SK-N-SH treated with all-trans-retinoic acid at 6 μM for 48 hours (cell line): ENCODE data around the gene PRF1.

ENCODE experiments used
- ARNTL ChIP-seq: fragments of 450-650 bp; formaldehyde crosslinking; IDR thresholded peaks from 2 replicates; pipeline ENCODE4 v1.5.0; 2020; ENCODE audit warnings: low read depth, mild to moderate bottlenecking, moderate library complexity, borderline replicate concordance
- ESRRG ChIP-seq: fragments of 250-450 bp; sonication (Bioruptor Pico); IDR thresholded peaks from 2 replicates; pipeline ENCODE4 v1.6.1; 2021; ENCODE audit warnings: mild to moderate bottlenecking
- ISL1 ChIP-seq: fragments of 250-450 bp; sonication (Bioruptor Pico); IDR thresholded peaks from 2 replicates; pipeline ENCODE4 v2.1.2; 2022; ENCODE audit warnings: mild to moderate bottlenecking, moderate library complexity
- RARB ChIP-seq: fragments of 250-450 bp; sonication (Bioruptor Pico); IDR thresholded peaks from 2 replicates; pipeline ENCODE4 v1.8.0; 2021; ENCODE audit warnings: mild to moderate bottlenecking, moderate library complexity
- TOX ChIP-seq: fragments of 250-450 bp; sonication (Bioruptor Pico); IDR thresholded peaks from 2 replicates; pipeline ENCODE4 v1.8.0; 2021; ENCODE audit warnings: mild to moderate bottlenecking, moderate library complexity, borderline replicate concordance
- ZFP3 ChIP-seq: fragments of 250-450 bp; sonication (Bioruptor Pico); IDR thresholded peaks from 2 replicates; pipeline ENCODE4 v1.5.0; 2020; ENCODE audit warnings: mild to moderate bottlenecking, moderate library complexity
- TF ChIP-seq, protein P1 (sequence below): fragments of 250-450 bp; sonication (Bioruptor Pico); IDR thresholded peaks from 2 replicates; pipeline ENCODE4 v1.8.0; 2020; ENCODE audit warnings: mild to moderate bottlenecking, moderate library complexity, borderline replicate concordance

DNA sequence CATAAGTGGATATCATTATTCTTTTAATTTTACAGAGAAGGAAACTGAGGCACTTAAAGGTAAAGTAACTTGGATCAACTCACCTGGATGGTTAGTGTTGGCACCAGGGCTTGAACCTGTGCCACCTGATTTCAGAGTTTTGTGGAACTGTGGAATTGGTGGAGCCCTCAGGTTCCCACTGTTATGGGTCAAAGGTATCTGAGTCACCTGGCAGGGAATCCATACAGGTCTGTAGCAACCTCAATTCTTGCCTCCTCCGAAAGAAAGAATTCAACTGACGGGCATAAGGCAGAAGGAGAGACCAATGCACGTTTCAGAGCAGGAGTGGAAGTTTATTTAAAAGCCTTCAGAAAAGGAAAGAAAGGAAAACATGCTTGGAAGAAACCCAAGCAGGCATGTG, 44.5 kb upstream of the PRF1 start:
- TF ChIP-seq, protein P1, sequence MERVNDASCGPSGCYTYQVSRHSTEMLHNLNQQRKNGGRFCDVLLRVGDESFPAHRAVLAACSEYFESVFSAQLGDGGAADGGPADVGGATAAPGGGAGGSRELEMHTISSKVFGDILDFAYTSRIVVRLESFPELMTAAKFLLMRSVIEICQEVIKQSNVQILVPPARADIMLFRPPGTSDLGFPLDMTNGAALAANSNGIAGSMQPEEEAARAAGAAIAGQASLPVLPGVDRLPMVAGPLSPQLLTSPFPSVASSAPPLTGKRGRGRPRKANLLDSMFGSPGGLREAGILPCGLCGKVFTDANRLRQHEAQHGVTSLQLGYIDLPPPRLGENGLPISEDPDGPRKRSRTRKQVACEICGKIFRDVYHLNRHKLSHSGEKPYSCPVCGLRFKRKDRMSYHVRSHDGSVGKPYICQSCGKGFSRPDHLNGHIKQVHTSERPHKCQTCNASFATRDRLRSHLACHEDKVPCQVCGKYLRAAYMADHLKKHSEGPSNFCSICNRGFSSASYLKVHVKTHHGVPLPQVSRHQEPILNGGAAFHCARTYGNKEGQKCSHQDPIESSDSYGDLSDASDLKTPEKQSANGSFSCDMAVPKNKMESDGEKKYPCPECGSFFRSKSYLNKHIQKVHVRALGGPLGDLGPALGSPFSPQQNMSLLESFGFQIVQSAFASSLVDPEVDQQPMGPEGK (CRISPR knock-in tag): no peak
- no peak for TF ChIP-seq RARB
- TF ChIP-seq ARNTL: no peak
- no peak for TF ChIP-seq ISL1 (CRISPR knock-in tag)
- TF ChIP-seq ZFP3 (CRISPR knock-in tag): no peak
- TF ChIP-seq ESRRG: no peak
- TF ChIP-seq TOX (CRISPR knock-in tag): no peak
